IMR-90 (cell line): Measurements from ENCODE around the gene HDAC9. TPM values are rescaled to one million over a fixed set of nuclear protein-coding genes. Genes with fewer than 3 reads are reported as not detected.

Experiments used
- ATAC-seq: fragments of 200-7000 bp; cut with Tn5 transposase; 2 replicates; pipeline ENCODE4 v1.9.1; 2020; ENCODE audit warnings: low read depth, mild to moderate bottlenecking, moderate library complexity
- BruUV-seq: library from RNA; stranded (reverse); fragments of 400-500 nt; replicated peaks from 2 replicates; lab custom pipeline; 2021; lab: Mats Ljungman, UMichigan
- CTCF ChIA-PET: fragments of 300-600 bp; formaldehyde crosslinking; extraction: SDS; loops from one replicate; lab custom pipeline; 2021; ENCODE audit warnings: antibody characterized with exemption; lab: Yijun Ruan, JAX
- POLR2A ChIA-PET: fragments of 300-600 bp; sonication (Branson Sonifier 250); formaldehyde crosslinking; loops from one replicate; lab custom pipeline; 2022; ENCODE audit warnings: antibody characterized with exemption; ENCODE audit not compliant: unreplicated experiment; lab: Charles Lee
- DNase-seq: peaks from one replicate; pipeline ENCODE4 v3.0.0; 2013
- H2AFZ ChIP-seq: replicated peaks from 2 replicates; pipeline ENCODE3; 2013; ENCODE audit warnings: low read length, mild to moderate bottlenecking; ENCODE audit not compliant: poor library complexity
- H2AK5ac ChIP-seq: 2 replicates; pipeline ENCODE4 v1.6.1; 2013; ENCODE audit warnings: low read depth, low read length, inconsistent platforms
- H2AK9ac ChIP-seq: replicated peaks from 2 replicates; pipeline ENCODE3; 2013; ENCODE audit warnings: mild to moderate bottlenecking, low read depth, low read length, moderate library complexity; ENCODE audit not compliant: poor library complexity
- H2BK120ac ChIP-seq: 2 replicates; pipeline ENCODE4 v1.6.1; 2013; ENCODE audit warnings: low read depth, low read length, inconsistent platforms
- H2BK15ac ChIP-seq: 3 replicates; pipeline ENCODE4 v1.6.1; 2013; ENCODE audit warnings: low read depth, low read length, inconsistent platforms
- H2BK20ac ChIP-seq: 2 replicates; pipeline ENCODE4 v1.6.1; 2013; ENCODE audit warnings: low read depth, mild to moderate bottlenecking, inconsistent platforms, low read length, moderate library complexity
- H2BK5ac ChIP-seq: 2 replicates; pipeline ENCODE4 v1.6.1; 2013; ENCODE audit warnings: mild to moderate bottlenecking, low read depth, low read length, inconsistent platforms; ENCODE audit not compliant: poor library complexity, severe bottlenecking
- H3K14ac ChIP-seq: replicated peaks from 2 replicates; pipeline ENCODE4 v1.6.1; 2013; ENCODE audit warnings: low read depth, low read length, inconsistent platforms
- H3K18ac ChIP-seq: 2 replicates; pipeline ENCODE4 v1.6.1; 2013; ENCODE audit warnings: low read depth, low read length, control low read depth
- H3K23ac ChIP-seq: 2 replicates; pipeline ENCODE4 v1.6.1; 2013; ENCODE audit warnings: low read depth, low read length, inconsistent platforms
- H3K27ac ChIP-seq: 2 replicates; pipeline ENCODE4 v1.5.1; 2013; ENCODE audit warnings: mild to moderate bottlenecking, control low read depth, low read length; ENCODE audit not compliant: insufficient read depth
- H3K27me3 ChIP-seq: 2 replicates; pipeline ENCODE4 v1.6.1; 2013; ENCODE audit warnings: low read length; ENCODE audit not compliant: control insufficient read depth, insufficient read depth
- H3K36me3 ChIP-seq: 2 replicates; pipeline ENCODE4 v1.6.1; 2013; ENCODE audit warnings: low read length, mixed read lengths; ENCODE audit not compliant: control insufficient read depth, insufficient read depth
- H3K4ac ChIP-seq: 2 replicates; pipeline ENCODE4 v1.6.1; 2013; ENCODE audit warnings: low read depth, low read length, inconsistent platforms
- H3K4me1 ChIP-seq: 2 replicates; pipeline ENCODE4 v1.6.1; 2013; ENCODE audit warnings: low read length, mixed read lengths; ENCODE audit not compliant: control insufficient read depth, insufficient read depth
- H3K4me2 ChIP-seq: 2 replicates; pipeline ENCODE4 v1.6.1; 2013; ENCODE audit warnings: low read depth, mild to moderate bottlenecking, control low read depth, low read length, moderate library complexity
- H3K4me3 ChIP-seq: 2 replicates; pipeline ENCODE4 v1.5.1; 2013; ENCODE audit warnings: low read depth, mild to moderate bottlenecking, control low read depth, low read length, moderate library complexity; ENCODE audit not compliant: insufficient read depth
- H3K56ac ChIP-seq: 2 replicates; pipeline ENCODE4 v1.6.1; 2013; ENCODE audit warnings: low read length, inconsistent platforms; ENCODE audit not compliant: insufficient read depth; ENCODE audit errors: extremely low read depth
- H3K79me1 ChIP-seq, 2 experiments: 2 replicates each; pipeline ENCODE4 v1.6.1; 2013; ENCODE audit warnings: low read length in 2 of 2, inconsistent platforms in 1 of 2, low read depth in 1 of 2
- H3K9ac ChIP-seq: 2 replicates; pipeline ENCODE4 v1.6.1; 2013; ENCODE audit warnings: low read depth, low read length, control low read depth
- H3K9me1 ChIP-seq: 2 replicates; pipeline ENCODE4 v1.6.1; 2013; ENCODE audit warnings: low read length, inconsistent platforms; ENCODE audit not compliant: insufficient read depth
- H3K9me3 ChIP-seq: 2 replicates; pipeline ENCODE4 v1.6.1; 2013; ENCODE audit warnings: low read length; ENCODE audit not compliant: control insufficient read depth, insufficient read depth
- H4K20me1 ChIP-seq: 2 replicates; pipeline ENCODE4 v1.6.1; 2013; ENCODE audit warnings: low read length, inconsistent platforms; ENCODE audit not compliant: insufficient read depth
- H4K5ac ChIP-seq: 2 replicates; pipeline ENCODE4 v1.6.1; 2013; ENCODE audit warnings: mild to moderate bottlenecking, low read depth, low read length, control low read depth
- H4K8ac ChIP-seq, 2 experiments: 2 replicates each; pipeline ENCODE4 v1.6.1; 2013; ENCODE audit warnings: low read depth in 2 of 2, low read length in 2 of 2, control low read depth in 1 of 2, inconsistent platforms in 1 of 2
- H4K91ac ChIP-seq: 2 replicates; pipeline ENCODE4 v1.6.1; 2013; ENCODE audit warnings: low read depth, low read length, inconsistent platforms; ENCODE audit not compliant: insufficient read depth
- BHLHE40 ChIP-seq: fragments of 150-350 bp; IDR thresholded peaks from 2 replicates; pipeline ENCODE4 v1.6.1; 2016; ENCODE audit warnings: mild to moderate bottlenecking, low read depth, low read length
- CEBPB ChIP-seq: IDR thresholded peaks from 2 replicates; pipeline ENCODE4 v1.6.1; 2012; ENCODE audit warnings: low read depth, low read length, improper control_type of control experiment
- CHD1 ChIP-seq: IDR thresholded peaks from 2 replicates; pipeline ENCODE4 v1.6.1; 2012; ENCODE audit warnings: low read depth, low read length, improper control_type of control experiment
- CTCF ChIP-seq: conservative IDR thresholded peaks from 2 replicates; pipeline ENCODE4 v1.5.1; 2012; ENCODE audit warnings: mild to moderate bottlenecking, low read depth, low read length, improper control_type of control experiment
- ELK1 ChIP-seq: fragments of 150-350 bp; IDR thresholded peaks from 2 replicates; pipeline ENCODE4 v1.6.1; 2016; ENCODE audit warnings: low read depth, mild to moderate bottlenecking, low read length, moderate library complexity, borderline replicate concordance
- FOS ChIP-seq: fragments of 150-350 bp; IDR thresholded peaks from 2 replicates; pipeline ENCODE4 v1.6.1; 2016; ENCODE audit warnings: low read depth, low read length
- MAFK ChIP-seq: IDR thresholded peaks from 2 replicates; pipeline ENCODE4 v1.6.1; 2012; ENCODE audit warnings: low read depth, low read length, improper control_type of control experiment
- MAZ ChIP-seq: IDR thresholded peaks from 2 replicates; pipeline ENCODE4 v1.6.1; 2012; ENCODE audit warnings: low read depth, mild to moderate bottlenecking, low read length, improper control_type of control experiment, moderate library complexity, borderline replicate concordance
- MXI1 ChIP-seq: IDR thresholded peaks from 2 replicates; pipeline ENCODE4 v1.6.1; 2012; ENCODE audit warnings: low read depth, mild to moderate bottlenecking, low read length, moderate library complexity, borderline replicate concordance
- NFE2L2 ChIP-seq: fragments of 150-350 bp; IDR thresholded peaks from 2 replicates; pipeline ENCODE4 v1.6.1; 2016; ENCODE audit warnings: low read depth, mild to moderate bottlenecking, low read length
- POLR2A ChIP-seq: IDR thresholded peaks from 2 replicates; pipeline ENCODE4 v1.6.1; 2012; ENCODE audit warnings: mild to moderate bottlenecking, low read depth, low read length
- RAD21 ChIP-seq: IDR thresholded peaks from 2 replicates; pipeline ENCODE4 v1.6.1; 2012; ENCODE audit warnings: low read length, improper control_type of control experiment
- RCOR1 ChIP-seq: IDR thresholded peaks from 2 replicates; pipeline ENCODE4 v1.6.1; 2012; ENCODE audit warnings: mild to moderate bottlenecking, low read length, improper control_type of control experiment; ENCODE audit not compliant: insufficient replicate concordance
- RFX5 ChIP-seq: IDR thresholded peaks from 2 replicates; pipeline ENCODE4 v1.8.0; 2012; ENCODE audit warnings: low read depth, mild to moderate bottlenecking, low read length, moderate library complexity
- SMC3 ChIP-seq: fragments of 150-350 bp; IDR thresholded peaks from 2 replicates; pipeline ENCODE4 v1.6.1; 2016; ENCODE audit warnings: low read depth, mild to moderate bottlenecking, antibody characterized with exemption, low read length, moderate library complexity
- USF2 ChIP-seq: fragments of 150-350 bp; IDR thresholded peaks from 2 replicates; pipeline ENCODE4 v1.6.1; 2017; ENCODE audit warnings: mild to moderate bottlenecking, antibody characterized with exemption, low read length, low read depth
- dilution Hi-C: fragments of 300-500 bp; cut with HindIII; formaldehyde crosslinking; loops from one replicate; pipeline ENCODE4 v1.14.3; 2018; ENCODE audit warnings: low sequenced_read_pairs; ENCODE audit not compliant: unreplicated experiment
- in situ Hi-C: fragments of 300-500 bp; cut with MboI; formaldehyde crosslinking; loops from 3 replicates; pipeline ENCODE4 v1.14.3; 2019; ENCODE audit warnings: low sequenced_read_pairs, inconsistent platforms, mixed read lengths
- intact Hi-C: fragments of 100-400 bp; cut with micrococcal nuclease; formaldehyde crosslinking; loops from 2 replicates; pipeline ENCODE4 v1.10.0; 2022
- polyA plus RNA-seq, 3 experiments: library from polyadenylated mRNA; depleted of rRNA; stranded (reverse); fragments of >200 nt; gene quantifications; 2 replicates each; pipeline ENCODE4 v1.2.3, GENCODE V29; 2012; ENCODE audit warnings: low replicate concordance in 1 of 3
- total RNA-seq: library from RNA; depleted of rRNA; stranded (reverse); fragments of >200 nt; gene quantifications from 2 replicates; pipeline ENCODE4 v1.2.3, GENCODE V29; 2012

HDAC9 gene
- total and polyA plus RNA-seq, 2 of the 4 experiments (the other 2 are of a cell fraction), result 4.3 to 24.7 TPM

- Histone ChIP-seq H3K4me1 (no peaks in the 10 kb centered on the region), H3K36me3 (no peaks in the 10 kb centered on the region), H3K4me2 (no peak overlapping the region), H4K8ac (no peak overlapping the region), H2BK5ac (no peak overlapping the region), H3K23ac (no peak overlapping the region), H4K5ac (no peak overlapping the region), H2BK120ac (no peak overlapping the region), H3K27ac (no peak overlapping the region), H2AFZ (no peak overlapping the region), H3K9ac (no peak overlapping the region), H4K20me1 (no peaks in the 10 kb centered on the region), H3K18ac (no peak overlapping the region), H3K4ac (no peak overlapping the region), H3K14ac (no peak overlapping the region), H3K4me3 (no peak overlapping the region), H3K9me1 (no peaks in the 10 kb centered on the region), H3K9me3 (no peaks in the 10 kb centered on the region), H3K27me3 (no peaks in the 10 kb centered on the region), H2BK15ac (no peak overlapping the region), H3K79me1 (no peaks in the 10 kb centered on the region), H3K56ac (no peak overlapping the region), H2AK5ac (no peak overlapping the region), H4K91ac (no peak overlapping the region), H2AK9ac (no peak overlapping the region), H2BK20ac (no peak overlapping the region)
- dilution Hi-C loops (no loop called here), in situ Hi-C loops (no loop called here), intact Hi-C loops (no loop called here)
- TF ChIP-seq NFE2L2 (no peak), MXI1 (no peak), ELK1 (no peak), MAFK (no peak), RFX5 (no peak), MAZ (no peak), SMC3 (no peak), CEBPB (no peak), FOS (no peak), BHLHE40 (no peak), RAD21 (no peak), POLR2A (no peak), RCOR1 (no peak), CTCF (no peak), CHD1 (no peak), USF2 (no peak)
- no TSS peak for BruUV-seq
- POLR2A ChIA-PET, result no interaction called here
- no peak for ATAC-seq
- no peak for DNase-seq
- CTCF ChIA-PET, result no interaction called here
Measured at GRCh38 chr7:18821554-18821953, 326.0 kb downstream of the HDAC9 start.
